CD4-positive, alpha-beta T cell treated with Interleukin-10 for 1 hour (primary cell): Measurements from ENCODE around the gene P3H4.
A peak's percentile ranks its signal among the peaks of the same experiment; 100 is the strongest.

ENCODE experiments used
- DNase-seq: peaks from one replicate; pipeline ENCODE4 v3.0.0-alpha.2; 2020

P3H4 gene

DNA sequence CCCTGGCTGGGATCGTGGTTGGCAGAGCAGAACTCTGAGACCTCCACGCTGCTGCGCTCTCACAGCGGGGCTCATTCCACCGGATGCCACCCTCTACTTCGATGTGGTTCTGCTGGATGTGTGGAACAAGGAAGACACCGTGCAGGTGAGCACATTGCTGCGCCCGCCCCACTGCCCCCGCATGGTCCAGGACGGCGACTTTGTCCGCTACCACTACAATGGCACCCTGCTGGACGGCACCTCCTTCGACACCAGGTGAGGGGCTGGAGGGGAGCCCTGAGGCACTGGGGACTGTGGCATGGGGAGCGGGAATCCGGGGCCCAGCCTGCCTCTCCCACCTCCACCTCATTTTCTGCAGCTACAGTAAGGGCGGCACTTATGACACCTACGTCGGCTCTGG lies 6.3 kb upstream of the P3H4 start:
- DNase-seq = no peak

DNA sequence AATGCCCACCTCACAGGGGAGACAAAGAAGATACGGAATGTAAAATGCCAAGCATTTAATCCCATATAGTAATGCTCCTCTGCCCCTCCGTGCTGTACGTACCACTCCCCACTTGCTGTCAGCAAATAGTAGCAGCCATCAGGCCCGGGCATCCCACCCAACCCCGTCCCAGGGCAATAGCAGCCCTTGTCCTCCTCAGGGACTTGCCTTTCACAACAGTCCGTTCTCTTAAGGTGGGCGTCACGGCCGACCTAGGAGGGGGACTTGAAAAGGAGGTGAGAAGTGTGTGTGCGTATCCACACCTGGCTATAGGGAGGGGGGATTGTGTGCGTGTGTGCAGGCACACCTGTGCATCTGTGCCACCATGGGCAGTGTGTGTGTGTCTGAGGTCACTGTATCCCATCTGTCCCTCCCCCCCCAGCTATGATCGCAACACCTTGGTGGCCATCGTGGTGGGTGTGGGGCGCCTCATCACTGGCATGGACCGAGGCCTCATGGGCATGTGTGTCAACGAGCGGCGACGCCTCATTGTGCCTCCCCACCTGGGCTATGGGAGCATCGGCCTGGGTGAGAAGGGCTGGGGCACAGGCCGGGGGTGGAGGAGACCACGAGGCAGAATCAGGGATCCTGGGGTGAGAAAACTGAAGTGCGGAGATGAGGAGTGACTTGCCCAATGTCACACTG lies 5.0 kb upstream of the P3H4 start:
- DNase-seq = no peak

DNA sequence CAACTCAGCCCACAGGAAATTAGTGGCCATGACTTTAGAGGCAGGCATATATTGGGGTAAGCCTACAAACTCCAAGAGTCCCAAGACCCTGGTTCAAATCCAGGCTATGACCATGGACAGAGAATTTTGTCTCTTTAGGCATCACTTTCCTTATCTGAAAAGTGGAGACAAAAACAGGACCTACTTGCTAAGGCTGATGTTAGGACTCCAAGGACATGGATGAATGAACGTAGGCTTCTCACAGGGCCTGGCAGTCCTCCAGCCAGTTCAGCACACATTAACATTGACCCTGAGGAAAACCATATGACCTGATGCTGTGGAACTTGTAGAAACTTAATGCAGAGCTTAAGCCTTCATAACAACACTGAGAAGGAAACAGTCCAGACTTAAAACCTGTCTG lies 2.4 kb upstream of the P3H4 start:
- DNase-seq = no peak

DNA sequence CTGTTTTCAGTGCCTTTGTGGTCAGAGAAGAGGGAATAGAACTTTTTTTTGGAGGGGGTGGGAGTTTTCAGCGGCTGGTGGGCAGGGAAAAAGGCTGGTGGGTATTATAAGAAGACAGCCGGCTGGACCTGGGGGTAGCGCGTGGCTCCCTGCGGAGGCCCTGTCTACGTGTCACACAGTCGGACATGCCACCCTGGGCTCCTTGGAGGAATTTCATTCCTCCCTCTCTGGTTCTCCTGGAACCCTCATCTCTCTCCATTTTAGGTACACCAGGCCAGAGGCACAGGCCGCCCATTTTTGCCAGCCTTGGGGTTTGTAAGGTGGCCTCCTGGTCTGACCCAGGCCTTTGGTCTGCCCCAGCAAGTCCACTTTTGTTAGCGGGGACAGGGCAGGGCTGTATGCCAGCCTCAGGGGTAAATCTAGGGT lies 2.0 kb upstream of the P3H4 start:
- DNase-seq = no peak

DNA sequence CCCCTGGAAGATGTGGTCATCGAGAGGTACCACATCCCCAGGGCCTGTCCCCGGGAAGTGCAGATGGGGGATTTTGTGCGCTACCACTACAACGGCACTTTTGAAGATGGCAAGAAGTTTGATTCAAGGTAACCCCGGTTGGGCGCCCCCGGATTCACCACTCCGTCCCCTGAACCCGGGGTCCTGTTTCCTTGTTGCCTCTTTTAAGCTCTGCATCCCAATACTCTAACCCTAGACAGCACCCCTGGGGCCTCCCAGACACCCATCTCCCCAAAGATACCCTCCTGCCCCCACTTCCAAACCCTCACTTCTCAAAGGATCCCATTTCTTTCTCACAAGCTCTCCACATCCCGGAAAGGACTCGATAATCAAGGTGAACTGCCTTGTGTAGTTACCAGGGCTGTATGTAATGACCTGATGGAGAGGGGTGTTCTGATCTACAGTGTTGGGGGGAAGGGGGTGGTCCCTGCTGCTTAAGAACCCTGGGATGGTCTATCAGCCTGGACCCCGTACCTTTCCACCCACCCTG lies 1.5 kb upstream of the P3H4 start:
- no peak for DNase-seq

DNA sequence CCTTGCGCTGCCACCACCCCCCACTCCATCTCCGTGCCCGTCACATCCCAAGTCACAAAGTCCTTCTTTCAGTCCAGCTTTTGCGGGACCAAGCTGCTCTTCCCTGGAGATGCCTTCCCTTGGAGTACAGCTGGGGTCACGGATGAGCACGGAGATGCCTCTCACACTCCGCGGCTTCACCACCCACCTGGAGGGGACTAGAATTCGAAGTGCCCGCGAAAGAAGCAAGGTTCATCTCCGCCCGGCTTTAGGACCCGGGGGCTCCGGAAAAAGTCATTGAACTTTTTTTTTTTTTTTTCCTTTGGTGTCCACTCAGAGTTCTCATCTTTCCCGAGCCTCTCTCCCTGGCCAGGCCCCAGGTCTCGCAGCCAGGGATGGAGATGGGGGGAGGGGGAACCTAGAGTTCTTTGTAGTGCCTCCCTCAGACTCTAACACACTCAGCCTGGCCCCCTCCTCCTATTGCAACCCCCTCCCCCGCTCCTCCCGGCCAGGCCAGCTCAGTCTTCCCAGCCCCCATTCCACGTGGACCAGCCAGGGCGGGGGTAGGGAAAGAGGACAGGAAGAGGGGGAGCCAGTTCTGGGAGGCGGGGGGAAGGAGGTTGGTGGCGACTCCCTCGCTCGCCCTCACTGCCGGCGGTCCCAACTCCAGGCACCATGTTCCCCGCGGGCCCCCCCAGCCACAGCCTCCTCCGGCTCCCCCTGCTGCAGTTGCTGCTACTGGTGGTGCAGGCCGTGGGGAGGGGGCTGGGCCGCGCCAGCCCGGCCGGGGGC lies 817 bp upstream of the P3H4 start, which contains the start of gene FKBP10:
Gene FKBP10, plus strand, starts transcription at position 624 of the 771 bp plus-strand sequence. Its CDS starts 31 bp downstream, at position 655.
- DNase-seq = peak; percentile 50

DNA sequence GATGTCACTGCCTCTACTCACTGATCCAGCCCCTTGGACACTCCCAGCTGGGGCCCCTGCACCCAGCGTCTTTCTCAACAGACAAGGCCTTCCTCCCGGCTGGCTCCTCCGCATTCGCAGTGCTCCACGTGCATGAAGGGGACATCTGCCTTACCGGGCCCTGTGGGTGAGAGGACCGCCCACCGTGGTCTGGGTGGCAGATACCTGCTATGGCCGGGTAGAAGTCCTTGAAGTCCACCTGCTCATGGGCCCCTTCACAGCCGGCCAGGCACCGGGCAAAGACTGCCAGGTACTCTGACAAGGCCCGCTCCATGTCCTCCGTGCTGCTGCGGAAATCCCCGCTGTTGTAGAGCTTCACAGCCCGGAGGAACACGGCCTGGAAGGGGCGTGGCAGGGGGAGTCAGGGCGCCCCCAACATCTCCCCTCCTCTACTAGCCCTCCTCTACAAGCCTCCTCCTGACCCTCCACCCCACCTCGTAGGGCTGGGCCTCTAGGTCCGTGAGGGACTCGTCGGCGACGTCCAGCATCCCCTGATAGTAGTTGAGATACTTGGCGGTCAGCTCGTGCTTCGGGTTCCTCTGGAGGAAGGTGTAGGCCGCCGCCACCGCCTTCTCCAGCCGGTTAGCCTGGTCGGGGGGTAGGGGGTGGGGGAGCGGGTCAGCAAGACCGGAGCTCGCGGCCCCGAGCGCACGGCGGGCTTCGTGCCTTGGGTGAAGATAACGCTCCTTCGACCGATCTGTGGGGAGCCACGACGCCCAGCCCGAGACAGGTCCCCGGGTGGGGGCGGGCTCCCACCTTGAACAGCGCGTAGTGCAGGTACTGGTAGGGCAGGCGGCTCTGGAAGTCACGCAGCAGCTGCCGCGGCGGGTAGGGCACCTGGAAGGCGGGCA lies 845 bp downstream of the P3H4 start:
- no peak for DNase-seq

DNA sequence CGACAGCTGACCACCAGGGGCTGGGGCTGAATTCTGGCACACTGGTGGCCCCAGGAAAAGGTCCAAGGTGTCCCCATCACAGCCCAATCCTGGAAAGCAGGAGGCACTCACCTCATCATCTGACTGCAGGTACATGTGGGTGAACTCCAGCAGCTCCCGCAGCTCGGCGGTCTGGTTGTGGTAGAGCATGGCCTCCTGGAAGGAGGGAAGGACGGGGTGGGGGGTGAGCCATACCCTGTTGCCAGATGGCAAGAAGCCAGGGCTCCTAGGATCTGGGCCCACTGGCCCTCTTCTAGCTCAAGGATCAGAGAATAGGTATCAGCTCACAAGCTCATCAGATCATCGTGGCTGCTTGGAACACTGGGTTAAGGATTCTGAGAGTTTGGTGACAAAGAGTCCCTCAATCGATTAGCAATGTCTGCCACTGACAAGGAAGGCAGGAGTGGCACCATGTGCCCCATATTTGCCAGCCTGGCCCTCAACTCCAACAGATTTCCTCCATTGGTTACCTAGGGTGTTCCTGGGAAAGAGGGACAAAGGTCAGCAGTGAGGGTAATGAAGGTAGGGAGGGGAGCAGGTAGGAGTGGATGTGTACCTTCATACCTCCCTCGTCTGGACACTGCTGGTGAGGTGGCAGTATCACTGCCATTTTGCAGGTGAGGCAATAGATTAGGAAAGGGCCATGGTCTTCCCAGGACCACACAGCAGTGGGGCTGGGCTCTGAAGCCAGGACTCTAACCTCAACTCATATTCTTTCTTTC lies 4.9 kb downstream of the P3H4 start:
- no peak for DNase-seq

DNA sequence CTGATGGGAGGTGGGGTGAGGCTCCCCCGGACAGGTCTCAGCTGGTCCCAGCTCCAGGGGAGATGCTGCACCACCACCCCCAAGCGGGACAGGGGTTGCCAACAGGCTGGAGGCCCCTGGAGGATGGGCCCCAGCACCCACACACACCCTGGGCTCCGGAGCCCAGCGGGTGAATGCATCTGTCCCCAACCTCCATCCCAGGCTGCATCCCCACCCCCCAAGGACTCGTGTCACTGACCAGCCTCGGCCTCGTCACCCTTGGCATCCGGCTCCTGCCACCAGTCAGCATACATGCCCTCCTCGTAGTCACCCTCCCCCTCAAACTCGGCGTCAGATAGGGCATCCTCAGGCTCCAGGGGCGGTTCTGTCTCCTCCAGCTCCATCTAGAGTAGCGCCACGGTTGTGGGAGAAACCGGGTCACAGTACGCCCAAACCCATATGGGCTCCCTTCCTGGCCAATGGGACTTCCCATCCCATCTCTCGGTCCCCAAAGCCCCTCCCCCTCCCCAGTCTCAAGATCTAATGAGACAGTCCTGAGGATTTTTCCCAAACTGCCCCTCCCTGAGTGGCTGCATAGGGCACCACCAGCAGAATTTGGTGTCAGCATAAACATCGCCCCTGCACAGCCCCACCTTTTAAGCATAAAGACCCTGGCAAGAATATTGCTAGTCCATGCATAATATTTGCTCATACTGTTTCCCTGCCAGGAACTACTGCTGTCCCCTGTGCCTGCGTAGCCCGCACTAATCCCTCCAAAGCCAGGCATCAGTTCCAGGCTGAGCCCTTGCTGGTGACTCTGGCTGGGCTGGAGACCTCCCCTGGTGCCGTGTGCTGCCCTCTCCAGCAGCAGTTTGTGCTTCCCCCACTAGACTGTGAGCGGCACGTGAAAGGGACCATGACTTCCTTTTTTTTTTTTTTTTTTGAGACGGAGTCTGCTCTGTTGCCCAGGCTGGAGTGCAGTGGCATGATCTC lies 8.4 kb downstream of the P3H4 start:
- DNase-seq = no peak

DNA sequence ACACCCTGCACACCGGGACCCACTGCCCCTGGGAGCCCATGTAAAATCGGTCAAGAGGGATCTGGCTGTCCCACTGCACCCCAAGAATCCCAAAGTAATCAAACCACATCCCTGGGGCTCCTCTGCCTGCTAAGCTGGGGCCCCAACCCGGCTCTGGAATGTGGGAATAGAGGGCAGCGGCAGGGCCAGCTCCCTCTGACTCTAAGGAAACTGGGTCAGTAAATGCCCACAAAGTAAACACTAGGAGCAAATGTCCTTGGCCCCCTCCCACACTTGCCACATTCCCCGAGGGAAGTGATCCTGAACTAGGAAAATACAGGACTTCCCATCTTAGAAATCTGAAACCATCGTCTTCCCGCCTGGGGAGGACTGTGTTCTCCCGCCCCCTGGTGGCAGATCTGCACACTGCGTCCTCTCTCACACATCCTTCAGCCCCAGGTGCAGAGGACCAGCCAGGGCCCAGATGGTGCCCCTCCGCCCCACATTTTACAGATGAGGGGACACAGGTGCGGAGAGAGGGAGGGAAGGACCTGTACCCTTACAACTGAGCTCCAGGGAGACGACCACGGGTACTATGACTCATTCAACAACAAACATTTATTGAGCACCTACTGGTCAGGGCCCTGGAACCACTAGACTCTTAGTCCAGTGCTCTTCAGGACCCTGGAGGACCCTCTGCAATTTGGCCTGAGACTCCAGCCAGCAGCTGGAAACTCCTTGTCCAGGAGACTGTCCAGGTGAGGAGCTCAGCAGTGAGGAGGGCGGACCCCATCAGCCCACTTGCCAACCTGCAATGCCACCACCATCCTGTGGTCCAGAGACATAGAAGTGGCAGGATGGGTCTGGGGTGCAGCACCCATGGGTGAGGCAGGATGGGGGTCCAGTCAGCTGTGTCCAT lies 10.1 kb downstream of the P3H4 start:
- peak; percentile 72 for DNase-seq

DNA sequence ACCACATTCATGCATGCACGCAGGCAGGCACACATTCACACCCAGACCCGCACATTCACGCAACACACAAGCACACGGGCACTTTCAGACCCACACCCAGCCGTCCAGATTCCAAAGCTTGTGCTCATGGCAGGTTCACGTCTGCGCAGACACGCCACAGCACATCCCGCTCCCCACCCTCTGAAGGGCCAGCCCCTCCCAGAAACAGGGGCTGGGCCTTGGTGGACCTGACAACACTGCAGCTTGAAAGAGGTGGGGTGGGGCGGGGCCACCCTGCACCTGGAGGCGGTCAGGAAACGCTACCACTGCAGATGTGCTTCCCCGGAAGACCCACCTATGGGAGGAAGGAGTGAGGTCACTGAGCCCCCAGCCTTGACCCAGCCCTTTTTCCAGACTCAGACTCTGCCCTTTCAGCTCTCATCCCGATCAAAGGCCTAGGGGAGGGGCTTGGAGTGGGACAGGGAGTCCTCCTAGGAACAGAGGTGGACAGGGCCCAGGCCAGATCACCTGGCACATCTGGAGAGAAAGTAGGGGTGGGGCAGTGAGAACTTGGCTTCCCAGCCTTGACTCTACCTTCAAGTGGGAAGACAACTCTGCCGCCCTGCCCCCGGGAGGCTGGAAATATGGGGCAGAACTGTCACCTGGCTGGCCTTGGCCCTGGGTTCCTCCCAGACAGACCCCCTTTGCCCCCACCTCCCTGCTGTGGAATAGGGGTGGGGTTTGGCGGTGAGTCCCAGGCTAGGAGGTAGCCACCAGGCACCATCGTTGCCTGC lies 11.0 kb downstream of the P3H4 start:
- no peak for DNase-seq

DNA sequence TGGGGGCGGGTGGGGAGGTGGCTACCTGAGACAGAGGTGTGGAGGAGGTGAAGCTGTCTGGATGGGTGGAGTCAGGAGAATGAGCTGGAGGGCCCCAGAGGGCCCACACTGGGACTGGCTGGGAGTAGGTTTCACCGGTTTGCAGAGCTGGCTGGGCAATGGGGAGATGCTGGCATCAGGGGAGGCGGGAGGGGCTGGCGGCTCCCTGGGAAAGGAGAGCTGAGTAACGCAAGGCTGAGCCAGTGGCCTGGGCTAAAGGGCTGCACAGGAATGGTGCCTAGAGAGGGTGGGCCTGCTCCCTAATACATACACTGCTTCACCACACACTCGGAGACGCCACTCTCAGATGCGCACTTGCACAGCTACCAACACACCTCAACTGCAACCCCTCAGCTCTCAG lies 12.4 kb downstream of the P3H4 start:
- no peak for DNase-seq

DNA sequence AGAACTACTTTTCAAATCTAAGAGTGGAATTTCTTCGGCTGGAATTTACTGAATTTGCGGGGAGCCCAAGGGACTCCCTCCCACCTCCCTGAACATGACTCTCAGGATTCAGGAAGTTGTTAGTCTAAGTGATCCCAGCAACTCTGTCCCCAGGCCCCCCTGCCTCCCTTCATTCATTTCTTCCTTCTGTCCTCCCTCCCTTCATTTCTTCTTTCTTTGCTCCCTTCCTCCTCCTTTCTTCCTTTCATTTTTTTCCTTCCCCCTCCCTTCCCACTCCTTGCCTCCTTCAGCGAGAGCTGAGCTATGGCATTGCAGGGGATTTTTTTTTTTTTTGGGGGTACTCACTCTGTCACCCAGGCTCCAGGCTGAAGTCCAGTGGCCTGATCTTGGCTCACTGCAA lies 14.4 kb downstream of the P3H4 start:
- DNase-seq = no peak

DNA sequence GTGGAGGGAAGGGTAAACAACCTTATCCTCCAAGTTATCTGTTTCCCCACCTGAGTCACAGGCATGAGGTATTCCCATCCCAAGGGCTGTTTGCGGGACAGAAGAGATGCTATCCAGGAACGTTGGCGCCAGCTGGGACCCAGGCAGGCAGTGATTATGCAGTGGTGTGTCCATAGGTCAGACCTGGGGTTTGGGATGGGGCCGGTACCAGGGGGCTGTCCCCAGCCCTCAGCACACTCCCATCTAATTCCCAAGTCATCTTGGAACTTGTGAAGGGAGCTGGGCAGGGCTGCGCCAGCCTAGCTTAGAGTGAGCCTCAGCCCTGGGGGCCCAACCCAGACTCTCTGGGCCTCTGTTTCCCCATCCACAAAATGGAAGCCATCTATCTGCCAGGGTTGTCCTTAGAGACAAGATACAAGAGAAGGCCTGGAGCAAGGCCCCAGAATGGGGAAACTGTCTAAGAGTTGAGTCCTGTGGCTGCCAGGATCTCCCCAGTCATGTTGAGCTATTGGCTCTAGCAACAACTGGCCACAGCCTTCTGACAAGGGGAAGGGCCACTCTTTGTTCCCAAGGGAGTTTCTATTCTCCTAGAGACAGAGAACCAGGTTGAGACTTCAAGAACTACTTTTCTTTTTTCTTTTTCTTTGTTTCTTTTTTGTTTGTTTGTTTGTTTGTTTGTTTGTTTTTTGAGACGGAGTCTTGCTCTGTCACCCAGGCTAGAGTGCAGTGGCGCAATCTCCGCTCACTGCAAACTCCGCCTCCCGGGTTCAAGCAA lies 15.4 kb downstream of the P3H4 start:
- DNase-seq = no peak

DNA sequence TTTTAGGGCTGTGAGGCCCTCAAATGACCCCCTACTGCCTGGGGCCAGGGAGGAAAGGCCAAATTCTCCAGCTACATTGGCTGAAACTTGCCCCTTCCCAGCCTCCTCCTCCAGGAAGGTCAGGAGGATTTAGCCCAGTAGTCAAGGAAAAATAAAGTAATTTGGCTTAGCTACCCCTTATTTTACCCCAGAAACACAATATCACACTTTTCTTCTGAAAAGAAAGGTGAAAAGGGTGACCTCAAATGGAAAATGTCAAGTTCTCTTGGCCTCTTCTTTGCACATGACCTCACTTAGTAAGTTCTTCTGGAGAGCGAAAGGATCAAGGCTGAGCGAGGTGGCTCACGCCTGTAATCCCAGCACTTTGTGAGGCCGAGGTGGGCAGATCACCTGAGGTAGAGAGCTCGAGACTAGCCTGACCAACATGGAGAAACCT lies 17.2 kb downstream of the P3H4 start:
- no peak for DNase-seq

DNA sequence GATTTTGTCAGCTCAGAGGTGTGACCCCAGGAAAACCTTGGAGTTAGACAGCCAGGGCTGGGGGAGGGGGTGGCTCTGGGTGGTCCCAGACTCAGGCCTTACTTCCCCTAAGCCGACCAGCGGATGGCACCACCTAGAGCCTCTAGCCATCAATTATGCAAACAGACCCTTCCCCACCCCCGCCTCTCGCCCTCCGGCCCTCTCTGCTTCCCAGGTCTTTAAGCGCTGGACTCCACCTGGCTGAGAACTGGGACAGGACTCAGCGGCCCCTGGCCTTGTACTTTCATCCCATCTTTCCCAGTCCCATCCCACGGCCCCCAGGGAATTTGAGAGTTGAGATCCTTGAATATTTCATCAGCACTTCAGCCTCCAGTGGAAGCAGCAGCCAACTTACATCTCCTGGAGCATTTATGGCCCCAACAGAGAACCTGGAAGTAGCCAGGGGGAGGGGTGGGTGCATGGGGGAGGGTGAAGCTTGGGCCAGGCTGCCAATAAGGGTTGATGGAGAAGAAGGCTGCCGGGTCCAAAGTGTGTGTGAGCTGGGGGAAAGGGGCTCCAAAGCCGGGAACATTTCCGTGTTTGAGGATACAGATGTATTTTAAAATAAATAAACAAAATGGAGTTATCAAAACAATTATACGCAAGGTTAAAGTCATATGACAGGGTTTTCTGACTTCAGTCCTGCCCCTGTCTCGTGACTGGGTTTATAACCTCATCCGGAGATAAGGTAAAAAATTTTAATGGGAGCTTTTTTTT lies 17.8 kb downstream of the P3H4 start:
- no peak for DNase-seq
